HG02981 (cell line): Measurements from ENCODE around the gene PPIL6.
"Not testable (repeated sequence)": the region's sequence is repeated elsewhere in the genome, so short reads cannot be mapped to it uniquely, and the experiment has no call there.

ENCODE experiments used
- ATAC-seq: cut with Tn5 transposase; IDR thresholded peaks from one replicate; pipeline ENCODE4 v1.9.1; 2021; ENCODE audit warnings: mild to moderate bottlenecking, moderate library complexity; ENCODE audit not compliant: unreplicated experiment

PPIL6 gene

DNA sequence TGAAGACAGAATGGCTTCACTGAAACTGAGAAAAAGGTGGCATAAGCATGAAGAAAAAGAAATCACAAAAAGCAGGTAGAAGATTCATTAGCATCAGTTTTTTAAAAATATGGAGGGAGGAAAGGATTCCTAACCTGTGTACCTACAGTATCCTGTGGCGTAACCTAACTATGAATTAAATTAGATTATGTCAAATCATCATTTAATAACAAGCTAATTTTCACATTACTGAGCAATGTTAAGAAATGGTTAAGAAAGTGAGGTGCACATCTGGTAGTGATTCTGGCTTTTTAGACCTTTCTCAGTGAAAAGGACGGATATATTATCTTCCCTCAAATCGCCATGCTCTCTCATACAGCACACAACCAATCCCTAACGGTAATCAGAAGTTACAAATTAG is 70.7 kb downstream of the PPIL6 start:
- ATAC-seq: no peak

DNA sequence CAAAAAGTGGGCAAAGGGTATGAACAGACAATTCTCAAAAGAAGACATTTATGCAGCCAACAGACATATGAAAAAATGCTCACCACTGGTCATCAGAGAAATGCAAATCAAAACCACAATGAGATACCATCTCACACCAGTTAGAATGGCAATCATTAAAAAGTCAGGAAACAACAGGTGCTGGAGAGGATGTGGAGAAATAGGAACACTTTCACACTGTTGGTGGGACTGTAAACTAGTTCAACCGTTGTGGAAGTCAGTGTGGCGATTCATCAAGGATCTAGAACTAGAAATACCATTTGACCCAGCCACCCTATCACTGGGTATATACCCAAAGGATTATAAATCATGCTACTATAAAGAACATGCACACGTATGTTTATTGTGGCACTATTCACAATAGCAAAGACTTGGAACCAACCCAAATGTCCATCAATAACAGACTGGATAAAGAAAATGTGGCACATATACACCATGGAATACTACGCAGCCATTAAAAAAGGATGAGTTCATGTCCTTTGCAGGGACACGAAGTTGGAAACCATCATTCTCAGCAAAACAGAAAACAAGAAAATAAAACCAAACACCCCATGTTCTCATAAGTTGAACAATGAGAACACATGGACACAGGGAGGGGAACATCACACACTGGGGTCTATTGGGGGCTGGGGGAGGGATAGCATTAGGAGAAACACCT is 75.9 kb downstream of the PPIL6 start:
- not testable (repeated sequence) for ATAC-seq

DNA sequence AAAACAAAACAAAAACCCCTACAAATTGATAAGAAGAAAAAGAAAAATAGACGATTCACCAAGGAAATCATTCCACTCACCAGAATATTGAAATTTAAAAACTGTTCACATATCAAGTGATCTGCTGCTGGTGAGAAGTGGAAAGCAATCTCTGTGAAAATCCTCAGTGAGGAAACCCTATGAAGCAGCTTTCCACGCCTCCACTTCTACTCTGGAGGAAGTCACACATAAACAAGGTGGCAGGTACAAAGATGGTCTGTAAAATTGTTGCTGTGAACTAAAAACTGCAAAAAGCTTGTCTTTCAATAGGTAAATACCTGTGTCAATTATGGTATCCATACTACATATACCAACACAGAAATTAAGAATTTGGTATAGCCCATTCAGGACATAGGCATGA is 76.7 kb downstream of the PPIL6 start:
- no peak for ATAC-seq

DNA sequence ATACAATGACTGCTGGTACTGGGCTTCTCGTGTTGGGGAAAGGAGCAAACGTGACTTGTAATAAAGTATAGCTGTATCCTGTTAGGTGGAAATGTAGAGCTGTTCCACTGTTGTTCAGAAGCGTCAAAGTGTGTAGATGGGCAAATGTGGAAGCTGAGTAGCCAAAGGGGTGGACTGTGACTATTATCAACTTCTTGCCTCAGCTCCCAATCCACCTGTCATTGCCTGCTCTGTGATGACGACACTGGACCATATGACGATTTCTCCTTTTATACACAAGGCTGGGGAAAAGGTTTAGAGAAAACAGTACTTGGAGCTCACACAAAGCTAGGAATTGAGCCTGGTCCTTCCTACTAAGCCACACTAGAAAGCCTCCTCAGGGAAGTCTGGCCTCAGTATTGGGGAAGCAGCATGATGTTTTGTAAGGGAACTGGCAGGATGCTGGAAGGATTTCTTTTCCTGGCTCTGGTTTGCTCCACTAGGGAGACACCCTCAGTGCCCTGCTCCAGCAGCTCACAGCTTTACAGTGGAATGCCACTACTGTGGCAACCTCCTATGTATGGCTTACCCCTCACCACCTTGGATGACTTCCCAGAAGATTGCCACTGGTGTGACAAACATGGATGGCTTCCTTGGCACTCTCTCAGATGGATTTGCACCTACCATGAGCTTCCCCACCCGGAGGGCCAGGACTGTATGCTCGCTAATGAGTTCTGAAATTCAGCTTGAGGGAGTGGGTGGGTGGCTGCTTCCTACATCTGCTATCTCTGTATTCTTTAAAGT is 78.1 kb downstream of the PPIL6 start:
- ATAC-seq: no peak

DNA sequence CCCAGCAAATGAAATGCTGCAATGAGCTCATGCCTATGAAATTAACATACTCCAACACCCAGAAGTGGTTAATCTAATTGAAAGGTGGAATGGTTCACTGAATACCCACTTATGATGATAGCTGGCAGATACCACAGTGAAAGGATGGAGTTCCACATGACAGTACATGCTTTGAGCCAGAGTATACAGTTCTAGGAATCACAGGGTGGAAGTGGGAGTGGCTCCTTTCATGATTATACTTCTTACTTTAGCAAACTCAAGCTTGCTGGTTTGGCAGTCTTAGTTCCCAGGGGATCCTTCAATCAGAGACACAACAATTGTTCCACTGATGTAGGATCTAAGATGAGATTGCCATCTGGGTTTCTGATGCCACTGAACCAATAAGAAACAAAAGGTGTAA is 79.6 kb downstream of the PPIL6 start:
- ATAC-seq: no peak

DNA sequence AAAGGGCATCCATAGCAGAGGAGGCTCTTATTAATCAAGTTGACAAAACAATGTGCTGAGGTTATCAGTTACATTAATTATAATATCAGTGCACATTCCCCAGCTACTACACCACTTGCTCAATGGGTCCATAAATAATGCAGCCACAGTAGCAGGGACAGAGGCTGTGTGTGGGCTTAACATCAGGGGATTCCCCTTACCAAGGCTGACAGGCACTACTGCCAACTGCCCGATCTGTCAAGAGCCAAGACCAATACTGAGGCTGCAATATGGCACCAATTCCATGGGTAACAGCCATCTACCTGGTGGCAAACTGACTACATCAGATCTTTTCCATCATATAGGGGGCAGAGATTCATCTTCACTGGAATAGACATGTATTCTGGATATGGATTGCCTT is 80.1 kb downstream of the PPIL6 start:
- no peak for ATAC-seq

DNA sequence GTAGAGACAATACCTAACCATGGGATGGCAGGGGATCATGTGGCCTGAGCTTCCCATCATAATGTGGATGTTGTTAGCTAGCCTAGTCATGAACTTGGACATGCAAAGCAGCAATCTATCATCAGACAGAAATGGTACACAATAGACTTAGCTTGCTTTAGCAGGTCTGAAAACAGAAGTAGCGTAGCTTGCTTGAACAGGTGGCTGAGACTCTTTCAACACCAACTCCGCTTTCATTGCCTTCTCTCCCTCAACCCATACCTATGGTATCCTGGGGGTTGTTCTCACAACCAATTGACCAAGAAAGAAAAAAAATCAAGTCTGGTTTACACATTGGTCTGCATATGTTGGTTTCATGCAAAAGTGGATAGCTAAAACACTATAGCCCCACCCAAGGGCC is 81.2 kb downstream of the PPIL6 start:
- no peak for ATAC-seq

DNA sequence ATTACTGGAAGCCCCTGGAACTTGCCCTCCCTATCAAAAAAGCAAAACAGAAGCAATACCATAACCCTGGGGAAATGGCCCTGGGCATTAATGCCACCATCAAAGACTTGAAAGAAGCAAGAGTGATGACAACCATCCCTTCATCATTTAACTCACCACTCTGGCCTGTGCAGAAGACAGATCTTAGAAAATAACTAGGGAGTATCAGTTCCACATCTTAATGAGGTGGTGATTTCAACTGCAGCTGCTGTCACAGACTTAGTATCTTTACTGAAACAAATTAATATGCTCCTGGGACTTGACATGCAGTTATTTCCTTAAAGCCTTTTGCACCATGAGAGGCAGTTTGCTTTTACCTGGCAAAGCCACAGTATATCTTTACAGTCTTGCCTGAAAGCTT is 82.2 kb downstream of the PPIL6 start:
- ATAC-seq: no peak

DNA sequence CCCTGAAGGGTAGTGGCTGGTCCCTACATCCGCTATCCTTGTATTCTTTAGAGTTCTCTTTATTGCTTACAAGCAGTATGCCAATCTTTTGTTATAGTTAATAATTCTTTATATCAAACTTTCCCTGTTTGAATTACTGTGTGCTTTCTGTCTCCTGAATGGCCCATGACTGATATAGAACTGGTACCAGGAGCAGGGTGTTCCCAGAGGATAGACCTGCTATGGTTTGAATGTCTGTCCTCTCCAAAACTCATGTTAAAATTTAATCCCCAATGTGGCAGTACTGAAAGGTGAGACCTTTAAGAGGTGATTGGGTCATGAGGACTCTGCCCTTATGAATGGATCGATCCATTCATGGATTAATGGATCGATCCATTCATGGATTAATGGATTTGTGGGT is 84.2 kb downstream of the PPIL6 start:
- ATAC-seq: no peak

DNA sequence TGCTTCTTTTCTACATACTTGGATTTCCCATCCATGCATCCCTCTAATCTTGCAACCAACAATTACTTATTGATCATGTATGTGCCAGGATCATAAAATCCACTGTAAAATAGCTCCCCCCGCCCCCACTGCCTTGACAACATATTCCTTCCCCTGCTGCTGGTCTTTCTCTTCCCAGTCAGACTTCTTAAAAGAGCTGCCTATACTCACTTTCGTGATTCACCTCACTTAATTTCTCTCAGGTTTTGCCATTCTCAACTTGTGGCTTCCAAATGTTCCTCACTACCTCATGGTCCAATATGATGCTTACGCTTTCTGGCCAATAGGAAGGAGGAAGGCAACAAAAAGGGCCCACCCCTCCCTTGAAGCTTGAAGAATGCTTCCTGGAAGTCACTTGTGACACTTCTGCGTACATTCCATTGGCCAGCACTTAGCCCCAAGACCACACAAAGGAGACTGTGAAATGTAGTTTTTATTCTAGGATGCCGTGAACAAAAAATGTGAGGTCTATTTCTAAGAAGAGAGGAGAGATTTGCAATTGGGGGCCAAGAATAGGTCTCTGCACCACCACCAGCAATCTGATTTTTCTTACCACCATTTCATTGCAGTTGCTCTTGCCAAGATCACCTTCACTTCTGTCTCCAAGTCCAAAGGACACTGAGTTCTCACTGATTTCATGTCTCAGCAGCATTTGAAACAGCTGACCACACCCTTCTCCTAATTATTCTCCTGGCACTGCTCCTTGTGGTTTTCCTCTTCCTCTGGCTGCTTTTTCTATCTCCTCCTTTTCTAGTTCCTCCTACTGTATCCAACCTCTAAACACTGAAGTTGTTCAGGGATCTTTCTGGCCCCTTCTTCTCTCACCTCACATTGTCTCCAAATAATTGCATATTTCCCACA is 88.9 kb downstream of the PPIL6 start:
- no peak for ATAC-seq

DNA sequence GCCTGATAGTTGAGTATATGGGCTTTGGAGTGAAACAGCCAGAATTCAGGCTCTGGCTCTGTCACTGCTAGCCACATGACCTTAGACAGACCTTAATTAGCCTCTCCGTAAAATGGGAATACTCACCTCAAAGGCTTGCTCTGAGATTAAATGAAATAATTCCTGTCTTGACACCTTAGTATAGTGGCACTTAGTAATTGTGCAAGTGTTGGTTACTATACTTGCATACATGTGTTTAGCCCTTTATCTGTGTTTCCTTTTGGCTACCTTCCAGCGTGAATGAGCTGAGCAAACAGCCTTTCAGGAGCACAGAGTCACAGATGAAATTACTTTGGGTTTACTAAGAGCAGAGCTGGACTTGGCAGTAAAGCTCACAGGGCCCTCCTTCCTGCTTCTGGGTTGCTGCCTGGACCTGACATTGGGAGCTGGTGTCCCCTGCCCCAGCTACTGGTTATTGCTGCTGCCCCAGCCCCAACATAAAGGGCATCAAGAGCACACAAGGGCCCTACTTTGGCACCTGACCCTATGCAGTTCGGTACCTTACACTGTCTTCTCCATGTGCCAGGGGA is 90.9 kb downstream of the PPIL6 start:
- ATAC-seq: no peak

DNA sequence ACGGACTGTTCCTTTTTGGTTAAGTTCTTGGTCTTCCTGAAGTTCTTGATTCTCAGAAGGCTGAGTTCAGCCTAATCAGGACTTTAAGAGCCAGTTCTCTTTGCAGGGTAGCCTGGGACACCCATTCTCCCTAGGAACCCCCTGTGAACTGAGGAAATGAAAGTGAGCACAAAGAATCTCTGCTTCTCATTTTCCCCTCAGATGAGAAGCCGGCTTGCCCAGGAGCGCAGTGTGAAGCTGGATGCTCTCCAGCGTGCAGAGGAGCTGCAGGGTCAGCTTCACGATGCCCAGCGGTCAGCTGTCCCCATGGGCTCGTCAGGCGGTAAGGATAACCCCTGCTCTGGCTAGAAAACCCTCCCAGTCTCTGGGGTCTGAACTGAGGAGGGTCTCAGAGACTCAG is 92.2 kb downstream of the PPIL6 start:
- ATAC-seq: no peak

DNA sequence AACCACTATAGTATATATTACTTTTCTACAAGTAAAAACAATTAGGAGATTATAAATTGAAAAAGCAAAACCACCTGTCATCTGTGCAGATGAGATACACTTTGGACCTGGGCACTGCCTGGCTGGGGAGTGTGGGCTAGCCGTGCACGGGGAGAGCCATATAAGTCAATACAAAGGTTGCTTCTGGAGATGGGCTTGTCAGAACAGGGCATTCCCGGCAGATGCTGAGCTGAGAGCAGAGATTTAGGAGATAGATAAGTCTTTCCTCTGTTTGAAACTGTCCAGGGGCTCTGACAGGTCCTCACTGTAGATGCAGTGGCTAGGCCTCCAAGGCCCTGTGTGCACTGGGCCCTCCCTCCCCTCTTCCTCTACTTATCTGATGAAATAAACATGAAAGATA is 92.6 kb downstream of the PPIL6 start:
- ATAC-seq: no peak

DNA sequence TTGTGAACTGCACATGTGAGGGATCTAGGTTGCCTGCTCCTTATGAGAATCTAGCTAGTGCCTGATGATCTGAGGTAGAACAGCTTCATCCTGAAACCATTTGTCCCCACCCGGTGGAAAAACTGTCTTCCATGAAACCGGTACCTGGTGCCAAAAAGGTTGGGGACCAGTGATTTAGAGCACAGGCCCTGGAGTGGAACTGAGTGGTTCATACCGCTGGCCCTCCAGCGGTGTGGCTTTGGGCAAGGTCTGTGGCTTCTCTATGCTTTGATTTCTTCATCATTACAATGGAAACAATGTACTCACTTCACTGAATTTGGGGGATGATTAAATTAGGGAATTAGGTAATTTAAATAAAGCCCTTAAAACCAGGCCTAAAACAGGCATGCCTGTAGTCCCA is 94.4 kb downstream of the PPIL6 start:
- ATAC-seq: no peak

DNA sequence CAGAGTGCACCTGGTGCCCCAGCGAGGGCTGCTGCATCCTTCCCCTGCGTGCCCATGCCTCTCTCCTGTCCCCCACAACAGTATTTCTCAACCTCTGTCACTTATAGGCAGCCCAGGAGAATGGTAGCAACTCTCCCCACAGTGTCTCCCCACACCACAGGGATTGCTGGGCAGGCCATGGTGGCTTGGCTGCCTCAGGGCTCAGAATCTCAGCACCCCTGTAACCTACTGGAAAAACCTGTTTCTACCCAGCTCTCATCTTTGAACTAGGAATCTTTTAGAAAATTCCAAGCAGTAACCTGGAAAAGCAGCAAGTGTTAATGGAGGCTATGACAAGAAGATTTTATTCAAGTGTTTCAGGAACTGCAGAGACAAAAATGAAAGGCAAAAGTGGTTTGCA is 96.2 kb downstream of the PPIL6 start:
- no peak for ATAC-seq

DNA sequence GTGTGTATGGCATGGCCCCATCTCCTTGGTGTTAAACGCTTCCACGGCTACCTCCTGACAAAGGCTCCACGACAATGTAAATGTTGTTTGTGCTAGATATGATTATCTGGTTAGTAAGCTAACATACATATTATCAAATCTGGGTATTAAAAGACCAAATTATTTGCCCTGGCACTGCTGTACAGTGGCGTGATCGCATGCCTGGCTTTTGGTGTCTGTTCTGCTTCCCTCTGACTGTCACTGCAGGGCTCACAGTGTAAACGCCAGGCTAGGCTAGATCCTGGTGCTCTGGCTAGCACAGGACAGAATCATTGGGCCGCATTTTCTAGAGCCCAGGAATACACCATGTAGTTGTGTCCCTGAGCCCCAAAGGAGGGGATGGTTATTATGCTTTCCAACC is 96.9 kb downstream of the PPIL6 start:
- ATAC-seq: no peak

DNA sequence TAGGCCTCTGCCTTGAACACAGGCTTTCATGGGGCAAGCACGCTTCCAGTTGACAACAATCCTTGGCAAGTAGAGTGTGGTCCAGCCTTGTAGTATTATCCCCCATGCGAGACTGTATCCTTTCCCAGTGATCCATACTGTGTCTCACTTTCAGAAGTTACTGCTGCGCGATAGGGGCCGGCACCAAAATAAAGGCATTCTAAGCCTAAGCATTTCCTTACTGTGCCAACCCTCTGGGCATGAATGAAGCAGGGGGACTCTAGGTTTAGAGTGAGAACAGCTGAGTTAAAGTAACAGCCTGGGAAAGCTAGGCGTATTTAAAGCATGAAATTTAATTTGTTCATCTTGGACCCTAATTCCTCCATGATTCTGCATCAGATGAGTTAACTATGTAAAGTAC is 97.5 kb downstream of the PPIL6 start:
- ATAC-seq: no peak

DNA sequence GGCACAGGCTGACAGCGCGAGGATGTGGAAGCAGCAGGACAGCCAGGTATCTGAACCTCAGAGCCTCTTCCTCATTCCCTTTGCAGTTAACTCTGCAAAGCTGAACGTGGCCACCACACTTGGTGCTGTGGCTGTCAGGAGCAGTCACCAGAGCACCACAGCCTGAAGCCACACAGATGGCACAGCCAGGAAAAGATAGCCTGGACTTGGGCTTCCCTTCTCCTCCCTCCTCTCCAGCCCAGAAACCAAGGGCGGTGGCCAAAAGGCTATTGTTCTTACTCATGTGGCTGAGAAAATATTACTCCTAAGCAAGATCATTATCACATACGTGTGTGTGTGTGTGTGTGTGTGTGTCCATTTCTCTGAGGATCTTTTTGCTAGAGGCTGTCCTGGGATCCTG is 97.9 kb downstream of the PPIL6 start:
- ATAC-seq: no peak

DNA sequence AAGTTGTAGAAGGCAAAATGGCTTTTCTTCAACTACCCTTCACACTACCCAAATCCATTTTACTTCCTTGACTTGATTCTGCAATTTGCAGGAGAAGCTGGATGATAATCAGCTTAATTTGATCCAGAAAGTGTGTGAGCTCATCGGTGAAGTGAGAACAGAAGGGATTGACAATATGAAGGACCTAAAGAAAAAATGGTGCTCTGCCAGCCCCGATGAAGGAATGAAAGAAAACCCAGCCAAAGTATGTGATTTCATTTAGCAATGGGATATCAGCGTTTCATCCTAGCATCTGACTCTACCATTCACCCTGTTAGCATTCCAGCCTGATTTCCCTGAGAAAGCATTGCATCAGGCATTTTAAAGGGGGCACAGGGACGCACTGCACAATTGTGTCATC is 99.6 kb downstream of the PPIL6 start:
- ATAC-seq: no peak
